GM19238 (cell line): ENCODE results near the gene ANO2.

Experiments
- DNase-seq: peaks from one replicate; pipeline ENCODE4 v3.0.0; 2011; ENCODE audit warnings: low spot score; ENCODE audit not compliant: insufficient read length

The ANO2 gene

GRCh38 chr12:5627053-5627630 is 317.9 kb downstream of the ANO2 start:
- DNase-seq: no peak

DNA sequence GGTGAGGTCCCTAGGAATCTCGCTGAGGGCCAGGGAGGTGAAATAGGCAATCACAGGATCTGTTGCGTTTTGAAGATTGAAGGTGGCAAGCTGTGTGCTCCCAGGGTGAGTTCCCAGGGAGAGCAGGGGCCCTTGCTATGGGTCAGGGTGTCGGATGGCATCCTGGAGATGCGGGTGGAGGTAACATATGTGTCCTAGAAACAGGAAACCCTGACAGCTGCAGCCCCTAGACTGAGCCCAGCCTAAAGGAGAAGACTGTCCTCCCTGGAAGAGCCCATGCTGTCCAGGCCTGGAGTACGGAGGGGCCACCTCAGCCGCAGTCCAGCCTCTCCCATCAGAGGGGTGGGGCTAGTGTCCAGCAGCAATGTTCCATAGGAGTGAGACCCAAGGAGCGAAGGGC is 318.9 kb downstream of the ANO2 start:
- no peak for DNase-seq

DNA sequence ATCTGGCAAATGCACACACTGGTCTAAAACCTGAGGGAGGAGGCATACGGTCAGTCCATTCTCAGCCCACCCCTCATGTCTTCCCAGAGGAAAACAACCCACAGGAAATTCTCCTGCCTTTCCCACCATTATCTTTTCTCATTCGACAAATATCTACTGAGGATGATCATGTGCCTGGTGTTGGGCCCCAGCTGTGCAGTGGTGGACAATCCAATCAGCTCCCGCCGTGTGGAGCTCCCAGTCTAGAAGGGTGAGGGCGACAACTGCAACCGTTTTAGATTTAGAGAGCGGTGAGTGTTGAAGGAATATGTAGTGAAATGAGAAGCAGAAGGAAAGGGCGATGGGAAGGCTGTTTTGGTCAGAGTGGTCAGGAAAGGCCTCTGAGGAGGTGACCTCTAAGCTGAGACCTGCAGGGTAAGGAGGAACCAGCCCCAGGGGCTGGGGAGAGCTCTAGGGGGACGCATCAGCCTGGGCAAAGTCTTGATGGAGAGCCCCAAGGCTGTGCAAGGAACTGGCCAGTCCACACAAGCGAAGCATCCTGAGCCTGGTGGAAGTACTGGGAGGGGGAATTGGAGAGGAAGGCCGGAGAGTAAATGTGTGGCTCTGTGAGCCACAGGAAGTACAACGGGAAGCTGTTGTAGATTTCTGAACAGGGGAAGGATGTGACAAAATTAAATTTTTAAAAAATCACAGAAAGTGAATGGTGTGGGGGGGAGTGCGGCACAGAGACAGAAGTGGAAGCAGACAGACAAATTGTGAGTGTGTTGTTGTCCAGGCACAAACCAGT is 320.4 kb downstream of the ANO2 start:
- no peak for DNase-seq

- no peak for DNase-seq
Observed at GRCh38 chr12:5623411-5623810, 321.6 kb downstream of the ANO2 start.

DNA sequence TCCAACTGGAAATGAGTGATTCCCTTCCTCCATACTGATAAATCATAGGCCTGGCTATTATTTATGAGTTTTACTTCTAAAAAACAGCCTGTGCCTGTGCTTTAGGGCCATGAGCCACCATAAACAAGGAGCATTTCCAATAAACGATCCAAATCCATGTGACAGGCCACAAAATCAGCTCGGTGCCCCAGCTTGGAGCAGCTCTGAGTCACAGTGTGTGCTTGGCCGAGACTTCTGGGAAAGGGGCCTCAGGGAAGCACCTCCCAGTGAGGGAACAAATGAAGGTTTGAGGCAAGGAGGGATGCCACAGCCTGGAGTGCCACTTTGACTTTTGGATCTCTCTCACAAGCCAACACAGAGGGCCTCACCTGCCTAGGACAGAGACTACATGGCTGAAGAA is 322.8 kb downstream of the ANO2 start:
- DNase-seq: no peak

DNA sequence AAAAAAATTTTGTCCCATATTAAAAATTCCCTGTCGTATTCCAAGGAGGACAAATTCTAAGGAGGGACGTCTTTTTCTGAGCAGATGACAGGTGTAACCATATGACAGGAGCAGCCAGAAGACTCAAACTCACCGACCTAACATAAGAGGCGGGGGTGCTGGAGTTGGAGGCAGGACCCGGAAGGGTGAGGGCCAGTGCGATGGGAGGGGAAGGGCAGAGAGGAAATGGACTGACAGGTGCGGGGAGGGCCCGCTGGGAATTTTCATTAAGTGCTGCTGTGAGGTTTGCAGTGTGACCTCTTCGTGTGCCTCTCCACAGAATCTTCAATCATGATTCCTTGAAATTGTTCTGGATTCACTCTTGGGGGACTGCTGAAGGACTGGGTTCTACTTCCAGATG is 323.7 kb downstream of the ANO2 start:
- no peak for DNase-seq

DNA sequence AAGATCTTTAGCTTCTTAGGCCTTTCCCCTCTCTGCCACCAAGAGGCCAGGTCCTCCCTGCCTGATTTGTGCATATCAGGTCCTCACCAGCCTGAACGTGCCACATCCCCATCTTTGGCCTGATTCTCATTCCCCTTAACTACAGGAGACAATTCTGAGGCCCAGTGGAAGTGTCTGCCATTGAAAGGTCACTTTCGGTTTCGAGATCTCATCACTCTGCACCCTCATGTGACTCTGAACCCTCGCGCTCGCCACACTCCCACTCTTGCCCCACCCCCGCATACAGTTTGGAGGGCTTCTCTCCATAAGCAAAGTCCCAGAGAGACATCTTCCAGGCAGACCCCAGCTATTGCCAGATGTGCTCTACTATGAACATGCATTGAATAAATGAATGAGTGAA is 324.2 kb downstream of the ANO2 start:
- no peak for DNase-seq

DNA sequence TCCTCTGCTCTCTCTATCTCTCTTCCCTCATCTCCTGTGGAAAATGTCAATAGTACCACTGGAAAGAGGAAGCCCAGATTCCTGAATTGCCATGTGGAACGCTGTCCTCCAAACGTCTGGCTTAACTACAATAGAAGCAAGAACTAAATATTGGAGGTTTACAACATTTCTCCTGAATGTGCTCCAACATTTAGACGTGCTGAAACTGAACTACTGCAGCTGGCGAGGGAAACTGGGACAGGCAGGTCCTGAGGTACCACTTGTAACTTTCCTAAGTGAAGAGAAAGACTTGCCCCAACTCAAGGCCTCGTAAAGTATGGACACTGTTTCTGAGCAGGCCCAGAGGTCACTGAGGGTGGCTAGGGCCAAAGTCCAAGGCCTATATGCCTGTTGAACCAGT is 325.4 kb downstream of the ANO2 start:
- no peak for DNase-seq

GRCh38 chr12:5616854-5617253 is 328.2 kb downstream of the ANO2 start:
- DNase-seq: no peak

DNA sequence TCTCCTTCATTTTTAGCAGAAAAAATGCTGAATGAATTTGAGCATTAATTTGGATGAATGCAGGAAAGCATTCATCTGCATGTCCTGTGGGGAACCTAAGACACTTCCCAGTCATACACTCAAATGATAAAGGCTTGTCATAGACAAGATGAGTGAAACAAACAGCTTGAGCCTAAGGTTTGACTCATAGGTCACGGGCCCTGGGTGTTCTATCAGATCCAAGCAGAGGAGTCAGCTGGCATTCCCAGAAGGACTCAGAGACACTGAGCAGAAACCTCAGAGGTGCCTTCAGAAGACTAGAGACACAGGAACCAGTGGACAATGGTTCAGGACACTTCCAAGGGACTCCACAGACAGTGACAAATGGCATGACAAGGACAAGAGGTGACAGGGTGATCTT is 329.3 kb downstream of the ANO2 start:
- DNase-seq: no peak

DNA sequence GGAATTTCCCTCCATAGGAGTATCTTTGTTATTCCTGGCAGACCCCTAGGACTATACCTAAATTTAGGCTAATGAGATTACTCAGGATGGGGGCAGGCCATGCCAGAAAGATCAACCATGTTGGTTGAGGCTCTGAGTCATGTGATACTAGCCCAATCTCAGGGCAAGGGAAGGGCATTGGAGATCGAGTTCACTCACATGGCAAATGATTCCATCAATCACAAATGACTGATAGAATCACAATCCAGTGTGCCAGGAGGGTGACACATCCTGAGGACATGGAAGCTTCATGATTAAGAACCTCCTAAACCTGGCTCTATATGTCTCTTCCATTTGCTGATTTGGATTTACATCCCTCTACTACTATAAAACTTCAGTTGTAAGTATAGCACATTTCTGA is 330.8 kb downstream of the ANO2 start:
- no peak for DNase-seq

GRCh38 chr12:5612556-5613410 is 332.3 kb downstream of the ANO2 start:
- DNase-seq: no peak

- DNase-seq: no peak
Observed at GRCh38 chr12:5611162-5611561, 333.9 kb downstream of the ANO2 start.

DNA sequence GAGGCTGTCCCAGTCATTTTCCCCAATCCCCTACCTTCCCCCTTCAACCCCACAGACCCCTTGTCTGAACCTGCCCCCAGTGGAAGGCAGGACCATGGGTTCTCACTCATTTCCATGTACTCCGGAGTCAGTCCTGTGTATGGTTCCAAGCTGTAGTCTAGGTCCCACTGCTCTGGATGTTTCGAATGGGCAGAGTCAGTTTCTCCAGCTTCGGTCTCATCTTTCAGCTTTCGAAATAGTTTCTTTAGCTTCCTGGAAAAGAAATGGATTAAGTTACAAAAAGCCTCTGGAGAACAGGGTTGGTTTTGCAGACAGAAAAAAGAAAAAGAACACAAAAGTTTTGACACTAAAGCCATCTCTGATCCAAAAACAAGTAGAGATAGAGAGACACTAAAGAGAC is 345.7 kb downstream of the ANO2 start:
- DNase-seq: no peak

DNA sequence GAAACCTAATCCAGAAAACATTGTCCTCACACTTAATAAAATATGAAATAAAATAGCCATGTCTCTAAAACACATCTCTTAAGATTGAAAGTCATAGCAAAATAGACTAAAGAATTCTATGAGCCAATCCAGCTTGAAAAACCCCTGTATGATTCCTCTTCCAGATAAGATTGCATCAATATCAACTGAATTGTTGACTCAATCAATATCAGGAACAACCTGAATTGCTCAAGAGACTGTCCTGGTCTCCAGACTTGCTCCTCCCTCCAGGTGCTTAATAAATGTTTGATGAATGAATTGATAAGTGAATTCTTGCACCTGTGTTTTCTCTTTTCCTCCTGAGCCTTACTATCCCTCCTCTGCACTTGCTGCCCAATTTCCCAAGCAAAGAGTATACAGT is 351.1 kb downstream of the ANO2 start:
- DNase-seq: no peak

GRCh38 chr12:5593086-5593485 is 352.0 kb downstream of the ANO2 start:
- no peak for DNase-seq

DNA sequence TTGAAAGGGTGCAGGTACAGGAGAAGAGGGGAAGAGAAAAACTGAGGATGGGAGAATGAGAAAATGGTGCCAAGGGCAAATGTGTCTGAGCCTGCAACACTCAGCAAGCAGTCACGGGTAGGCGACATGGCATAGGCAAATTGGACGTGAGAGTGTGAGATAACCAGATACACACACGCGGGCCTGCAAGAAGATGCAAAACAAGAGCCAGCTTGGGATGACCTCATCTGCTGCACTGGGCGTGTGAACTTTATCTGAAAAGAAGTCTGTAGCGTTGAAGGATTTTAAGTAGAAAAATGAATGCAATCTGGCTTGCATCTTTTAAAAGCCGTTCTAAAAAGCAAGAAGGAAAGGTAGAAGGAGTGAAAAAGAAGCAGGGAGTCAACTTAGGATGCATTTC is 352.7 kb downstream of the ANO2 start:
- no peak for DNase-seq

DNA sequence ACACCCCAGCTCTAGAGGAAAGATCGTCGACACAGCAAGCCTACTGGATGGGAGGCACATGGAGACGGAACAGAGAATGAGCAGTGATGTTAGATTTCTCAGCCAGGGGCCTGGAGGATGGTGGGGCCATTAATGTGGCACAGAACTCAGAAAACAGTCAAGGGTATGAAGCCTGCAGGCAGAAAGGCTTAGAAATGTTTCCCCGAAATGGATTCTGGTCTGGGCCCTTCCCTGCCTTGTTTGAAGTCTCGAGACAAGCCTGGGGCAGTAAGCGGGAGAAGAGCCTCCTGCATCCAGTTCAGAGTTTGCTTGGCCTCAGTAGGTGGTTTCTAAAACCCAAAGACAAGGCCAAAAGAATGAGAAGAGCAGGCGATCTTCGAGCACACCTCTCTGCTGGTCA is 354.7 kb downstream of the ANO2 start:
- no peak for DNase-seq

DNA sequence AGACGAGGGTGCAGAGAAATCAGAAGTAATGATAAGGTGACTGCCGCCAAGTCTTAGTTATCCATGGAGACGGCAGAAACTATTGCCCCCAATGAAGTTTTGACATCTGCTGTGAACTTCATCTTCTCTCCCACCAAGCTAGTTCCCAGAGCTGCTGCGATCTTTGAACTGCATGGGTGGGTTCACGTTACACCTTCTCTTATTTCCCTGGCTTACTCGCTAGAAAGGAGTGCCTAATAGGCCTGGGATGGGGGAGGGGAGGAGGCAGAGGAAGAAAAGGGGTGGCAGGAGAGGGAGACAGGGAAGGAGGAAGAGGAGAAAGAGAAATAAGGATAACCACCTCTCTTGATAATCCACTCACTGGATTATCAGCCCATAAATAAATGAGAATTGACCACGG is 356.0 kb downstream of the ANO2 start:
- DNase-seq: no peak

DNA sequence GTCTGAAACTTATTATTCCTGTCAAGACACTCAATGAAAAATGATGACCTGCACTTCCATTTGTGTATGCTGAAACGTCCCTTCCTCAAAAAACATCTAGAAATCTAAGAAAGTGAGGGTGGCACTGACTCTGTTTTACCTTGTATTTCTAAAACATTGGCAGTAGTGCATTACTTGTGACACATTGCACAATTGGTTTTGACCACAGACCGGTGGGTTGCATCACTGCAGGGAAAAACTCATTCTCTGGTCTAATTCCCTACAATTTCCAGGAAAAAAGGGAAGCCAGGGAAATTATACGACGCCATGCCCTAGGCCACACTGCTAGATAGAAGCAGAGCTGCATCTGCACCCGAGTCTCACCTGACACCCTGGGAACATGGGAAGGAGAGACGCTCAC is 356.5 kb downstream of the ANO2 start:
- no peak for DNase-seq

GRCh38 chr12:5588176-5588575 is 356.9 kb downstream of the ANO2 start:
- DNase-seq: no peak

GRCh38 chr12:5587711-5588121 is 357.3 kb downstream of the ANO2 start:
- no peak for DNase-seq
